HG02870 (cell line): Measurements from ENCODE around the gene MTOR.
A peak's percentile ranks its signal among the peaks of the same experiment; 100 is the strongest.
"Not testable (repeated sequence)": the region's sequence is repeated elsewhere in the genome, so short reads cannot be mapped to it uniquely, and the experiment has no call there.

Source experiments
- ATAC-seq: cut with Tn5 transposase; IDR thresholded peaks from one replicate; pipeline ENCODE4 v1.9.1; 2021; ENCODE audit warnings: mild to moderate bottlenecking, moderate library complexity; ENCODE audit not compliant: unreplicated experiment

The MTOR gene

DNA sequence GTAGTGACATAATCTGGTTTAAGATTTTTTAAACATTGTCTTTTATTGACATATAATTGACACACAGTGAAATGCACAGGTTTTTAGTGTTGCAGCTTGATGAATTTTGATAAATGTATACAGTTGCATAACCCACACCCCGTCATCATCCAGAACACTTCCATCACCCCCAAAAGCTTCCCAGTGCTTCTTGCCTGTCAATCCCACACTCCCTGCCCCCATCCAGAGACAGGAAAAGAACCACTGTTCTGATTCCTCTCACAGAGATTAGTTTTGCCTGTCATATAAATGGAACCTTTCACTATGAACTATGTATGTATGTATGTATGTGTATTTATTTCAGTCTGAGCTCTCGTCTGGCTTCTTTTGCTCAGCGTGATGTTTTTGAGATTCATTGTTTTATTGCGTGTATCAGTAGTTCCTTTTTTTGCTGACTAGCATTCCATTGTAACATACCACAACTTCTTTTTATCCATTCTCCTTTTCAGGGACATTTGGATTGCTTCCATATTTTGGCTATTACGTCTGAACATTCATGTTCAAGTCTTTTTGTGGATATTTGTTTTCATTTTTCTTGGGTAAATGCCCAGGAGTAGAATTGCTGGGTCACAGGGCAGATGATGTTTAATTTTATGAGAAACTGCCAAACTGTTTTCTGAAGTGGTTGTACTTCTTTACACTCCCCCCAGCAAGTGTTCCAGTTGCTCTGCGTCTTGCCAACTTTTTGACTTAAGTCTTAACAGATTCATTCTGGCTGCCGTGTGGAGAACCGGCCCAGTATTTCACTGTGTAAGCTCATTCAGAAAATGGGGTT, 19.4 kb upstream of the MTOR start:
- ATAC-seq, result no peak

DNA sequence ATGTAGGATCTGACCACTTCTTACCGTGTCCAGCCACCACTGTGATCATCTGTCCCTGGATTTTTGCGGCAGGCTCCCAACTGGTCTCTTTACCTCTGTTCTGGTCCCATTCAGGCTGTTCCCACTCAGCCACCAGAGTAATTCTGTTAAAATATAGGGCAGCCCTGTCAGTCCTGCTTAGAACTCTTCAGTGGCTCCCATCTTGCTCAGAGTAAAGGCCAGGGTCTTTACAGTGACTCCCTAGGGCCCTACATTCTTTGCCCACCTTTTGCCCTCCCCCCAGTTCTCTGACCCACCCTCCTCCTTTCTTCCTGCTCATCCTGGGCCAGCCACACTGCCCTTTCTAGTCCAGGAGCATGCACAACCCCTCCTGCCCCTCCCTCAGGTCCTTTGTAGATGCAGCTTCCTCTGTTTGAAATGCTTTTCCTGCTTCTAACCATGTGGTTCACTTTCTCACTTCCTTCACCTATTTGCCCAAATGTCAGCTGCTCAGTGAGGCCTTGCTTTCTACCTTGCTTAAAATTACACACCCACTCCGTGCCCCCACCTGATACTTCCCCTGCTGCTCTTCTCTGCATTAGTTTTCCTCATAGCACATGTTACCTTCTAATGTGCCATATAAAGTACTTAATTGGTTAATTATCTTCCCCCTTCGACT, 18.5 kb upstream of the MTOR start:
- no peak for ATAC-seq

DNA sequence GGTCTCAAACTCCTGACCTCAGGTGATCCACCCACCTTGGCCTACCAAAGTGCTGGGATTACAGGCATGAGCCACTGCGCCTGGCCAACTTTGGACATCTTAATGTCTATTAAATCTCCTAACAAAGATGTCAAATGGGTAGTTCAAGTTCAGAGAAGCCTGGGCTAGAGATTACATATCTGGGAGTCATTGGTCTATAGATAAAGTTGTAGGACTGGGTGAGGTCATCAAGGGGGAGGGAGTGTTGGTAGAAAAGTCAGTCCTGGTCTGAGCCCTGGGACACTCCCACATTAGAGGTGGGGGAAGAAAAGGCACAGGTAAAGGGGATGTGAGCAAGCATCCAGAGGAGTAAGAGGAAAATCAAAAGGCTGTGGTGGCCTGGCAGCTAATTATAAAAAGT, 17.3 kb upstream of the MTOR start:
- ATAC-seq, result no peak

GRCh38 chr1:11279152-11279551, 16.8 kb upstream of the MTOR start:
- ATAC-seq, result no peak

DNA sequence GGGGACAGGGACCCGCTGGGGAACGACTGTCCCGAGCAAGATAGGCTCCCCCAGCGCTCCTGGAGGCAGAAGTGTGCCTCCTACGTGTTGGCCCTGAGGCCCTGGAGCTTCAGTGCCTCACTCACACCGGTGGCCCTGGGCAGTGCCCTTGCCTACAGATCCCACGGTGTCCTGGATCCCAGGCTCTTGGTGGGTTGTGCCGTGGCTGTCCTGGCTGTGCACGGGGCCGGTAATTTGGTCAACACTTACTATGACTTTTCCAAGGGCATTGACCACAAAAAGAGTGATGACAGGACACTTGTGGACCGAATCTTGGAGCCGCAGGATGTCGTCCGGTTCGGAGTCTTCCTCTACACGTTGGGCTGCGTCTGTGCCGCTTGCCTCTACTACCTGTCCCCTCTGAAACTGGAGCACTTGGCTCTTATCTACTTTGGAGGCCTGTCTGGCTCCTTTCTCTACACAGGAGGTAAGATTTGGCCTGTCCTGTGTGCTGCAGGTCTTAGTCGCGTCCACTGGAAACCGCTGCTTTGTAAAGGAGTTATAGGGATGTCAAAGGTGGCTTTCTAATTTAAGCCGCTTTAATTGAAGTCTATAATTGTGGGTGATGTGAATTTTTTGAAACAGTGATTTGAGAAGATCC, 11.4 kb upstream of the MTOR start:
- peak; percentile 32 for ATAC-seq

DNA sequence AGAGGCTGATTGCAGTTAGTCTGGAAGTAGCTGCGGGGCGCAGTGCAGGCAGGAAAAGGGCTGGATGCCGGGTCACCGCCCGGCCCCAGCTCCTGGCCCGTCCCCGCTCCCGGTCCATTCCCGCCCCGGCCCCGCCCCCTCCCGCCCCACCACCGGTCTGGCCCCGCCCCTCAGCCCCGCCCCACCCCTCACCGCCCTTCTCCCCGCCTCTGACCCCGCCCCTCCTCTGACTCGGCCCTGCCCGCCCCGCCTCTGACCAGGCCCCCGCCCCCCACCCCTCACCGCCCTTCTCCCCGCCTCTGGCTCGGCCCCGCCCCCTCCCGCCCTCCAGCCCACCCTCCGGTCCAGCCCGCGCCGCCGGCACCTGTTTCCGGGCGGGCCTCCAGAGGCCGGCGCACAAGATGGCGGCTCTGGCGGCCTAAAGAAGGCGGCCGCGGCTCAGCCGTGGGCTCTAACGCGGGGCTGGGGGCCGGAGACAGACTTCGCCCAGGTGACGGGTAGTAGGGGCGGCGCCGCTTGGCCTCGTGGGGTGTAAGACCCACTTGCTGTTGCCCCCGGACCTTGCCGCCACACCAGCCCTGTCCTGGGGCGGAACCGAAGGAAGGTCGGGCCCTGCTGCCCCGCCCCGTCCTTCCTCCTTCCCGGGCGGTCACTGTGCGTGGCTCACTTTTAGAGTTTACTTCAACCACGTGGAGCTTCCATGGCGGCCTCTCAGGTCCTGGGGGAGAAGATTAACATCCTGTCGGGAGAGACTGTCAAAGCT, 10.7 kb upstream of the MTOR start, which contains the start of gene UBIAD1:
Gene UBIAD1 (plus strand): TSS at position 367 of the 763 bp plus-strand sequence. CDS start 334 bp downstream, at position 701.
- ATAC-seq, result peak; percentile 87

- no peak for ATAC-seq
These were observed 10.1 kb upstream of the MTOR start for GRCh38 chr1:11272544-11272831.

GRCh38 chr1:11267350-11268337, 5.3 kb upstream of the MTOR start:
- not testable (repeated sequence) for ATAC-seq

- no peak for ATAC-seq
These were observed 4.1 kb upstream of the MTOR start for GRCh38 chr1:11266268-11267074.

GRCh38 chr1:11256299-11256698, 6.1 kb downstream of the MTOR start:
- ATAC-seq, result no peak

- ATAC-seq, result no peak
These were observed 9.1 kb downstream of the MTOR start for GRCh38 chr1:11253226-11253625.

- no peak for ATAC-seq
These were observed 9.8 kb downstream of the MTOR start for GRCh38 chr1:11252538-11252937.

GRCh38 chr1:11248169-11248568, 14.2 kb downstream of the MTOR start:
- no peak for ATAC-seq

GRCh38 chr1:11245904-11246719, 16.2 kb downstream of the MTOR start:
- ATAC-seq, result no peak

DNA sequence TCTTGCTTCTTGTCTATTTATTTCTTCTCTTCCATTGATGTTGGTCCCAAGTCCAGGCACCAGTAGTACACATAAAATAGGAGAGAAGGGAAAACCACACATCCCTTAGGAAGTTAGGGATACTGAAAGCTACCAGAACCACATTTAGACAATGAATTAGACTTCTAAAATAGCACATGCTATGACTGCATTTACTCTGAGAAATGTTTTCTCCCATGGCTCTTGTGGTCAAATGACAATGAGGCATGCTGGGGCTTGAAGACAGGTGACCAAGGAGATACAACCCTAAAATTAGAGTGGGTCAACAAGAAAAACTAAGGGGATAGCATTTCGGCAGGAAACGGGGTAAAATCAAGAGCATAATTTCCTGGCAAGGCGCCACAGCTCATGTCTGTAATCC, 17.1 kb downstream of the MTOR start:
- ATAC-seq, result no peak

- ATAC-seq, result no peak
These were observed 24.0 kb downstream of the MTOR start for GRCh38 chr1:11238311-11238710.

DNA sequence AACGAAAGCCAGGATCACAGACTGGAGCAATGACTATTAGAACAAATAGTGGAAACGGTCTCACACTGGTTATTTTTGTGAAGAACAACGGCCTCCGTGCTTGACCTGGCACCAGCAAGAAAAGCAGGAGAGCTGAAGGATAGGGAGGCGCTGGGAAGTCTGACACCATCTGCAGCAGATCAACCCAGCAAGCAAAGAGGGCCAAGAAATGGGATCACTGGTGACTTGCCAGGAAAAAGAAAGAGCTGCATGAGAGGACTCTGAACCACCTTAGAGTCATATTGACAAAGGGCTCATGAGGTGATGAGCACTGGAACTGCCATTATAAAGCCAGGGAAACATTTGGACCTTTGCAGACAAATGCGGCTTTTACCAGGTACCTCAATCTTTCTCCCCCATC, 25.0 kb downstream of the MTOR start:
- ATAC-seq, result no peak

DNA sequence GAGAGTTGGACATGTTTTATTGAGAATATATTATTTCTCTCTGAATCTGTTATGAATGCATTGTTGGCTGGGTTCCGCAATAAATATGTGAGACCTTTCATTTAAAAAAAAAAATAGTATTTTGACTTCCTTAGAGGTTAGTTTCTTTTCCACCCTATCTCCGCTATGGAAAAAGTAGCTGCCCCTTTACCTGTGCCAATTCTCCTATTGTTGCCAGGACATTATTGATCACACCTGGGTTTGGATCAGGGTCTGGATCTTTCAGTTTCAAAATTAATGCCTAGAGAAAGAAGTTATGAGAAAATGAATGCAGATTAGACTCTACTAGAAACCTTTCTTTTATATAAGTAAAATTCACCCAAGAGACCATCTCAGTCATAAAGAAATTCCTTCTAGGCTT, 29.1 kb downstream of the MTOR start:
- ATAC-seq, result no peak

- ATAC-seq, result no peak
These were observed 33.1 kb downstream of the MTOR start for GRCh38 chr1:11229203-11229602.
